GM21360 (cell line): Measurements from ENCODE around the gene MYOD1.

Experiments used
- ATAC-seq: cut with Tn5 transposase; IDR thresholded peaks from one replicate; pipeline ENCODE4 v1.9.1; 2021; ENCODE audit warnings: mild to moderate bottlenecking, moderate library complexity; ENCODE audit not compliant: unreplicated experiment

MYOD1 gene

DNA sequence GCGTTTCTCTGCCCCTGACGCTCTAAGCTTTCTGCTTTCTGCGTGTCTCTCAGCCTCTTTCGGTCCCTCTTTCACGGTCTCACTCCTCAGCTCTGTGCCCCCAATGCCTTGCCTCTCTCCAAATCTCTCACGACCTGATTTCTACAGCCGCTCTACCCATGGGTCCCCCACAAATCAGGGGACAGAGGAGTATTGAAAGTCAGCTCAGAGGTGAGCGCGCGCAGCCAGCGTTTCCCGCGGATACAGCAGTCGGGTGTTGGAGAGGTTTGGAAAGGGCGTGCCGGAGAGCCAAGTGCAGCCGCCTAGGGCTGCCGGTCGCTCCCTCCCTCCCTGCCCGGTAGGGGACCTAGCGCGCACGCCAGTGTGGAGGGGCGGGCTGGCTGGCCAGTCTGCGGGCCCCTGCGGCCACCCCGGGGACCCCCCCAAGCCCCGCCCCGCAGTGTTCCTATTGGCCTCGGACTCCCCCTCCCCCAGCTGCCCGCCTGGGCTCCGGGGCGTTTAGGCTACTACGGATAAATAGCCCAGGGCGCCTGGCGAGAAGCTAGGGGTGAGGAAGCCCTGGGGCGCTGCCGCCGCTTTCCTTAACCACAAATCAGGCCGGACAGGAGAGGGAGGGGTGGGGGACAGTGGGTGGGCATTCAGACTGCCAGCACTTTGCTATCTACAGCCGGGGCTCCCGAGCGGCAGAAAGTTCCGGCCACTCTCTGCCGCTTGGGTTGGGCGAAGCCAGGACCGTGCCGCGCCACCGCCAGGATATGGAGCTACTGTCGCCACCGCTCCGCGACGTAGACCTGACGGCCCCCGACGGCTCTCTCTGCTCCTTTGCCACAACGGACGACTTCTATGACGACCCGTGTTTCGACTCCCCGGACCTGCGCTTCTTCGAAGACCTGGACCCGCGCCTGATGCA is at the start of gene MYOD1:
TSS of gene MYOD1 (plus strand) at position 544 of the 910 bp plus-strand sequence. CDS start at position 756, 212 bp downstream.
- no peak for ATAC-seq

DNA sequence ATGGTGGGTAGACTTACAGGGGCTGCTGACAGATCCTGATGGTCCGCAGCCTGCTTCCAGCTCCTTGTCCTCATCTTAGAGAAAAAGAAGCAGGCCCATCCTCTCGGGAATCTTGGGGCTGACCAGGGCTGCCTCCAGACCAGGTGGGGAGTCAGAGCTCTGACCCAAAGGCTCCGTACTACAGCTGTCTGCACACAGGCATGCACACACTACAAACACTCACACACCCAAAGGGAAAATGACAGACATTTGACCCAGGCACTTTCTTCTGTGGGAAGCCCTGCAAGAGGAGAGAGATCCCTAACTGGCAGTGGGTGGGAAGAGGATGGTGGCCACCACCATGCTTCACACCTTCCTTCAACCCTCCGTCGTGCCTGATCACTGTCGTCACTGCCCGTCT is 46.9 kb upstream of the MYOD1 start:
- ATAC-seq: no peak

DNA sequence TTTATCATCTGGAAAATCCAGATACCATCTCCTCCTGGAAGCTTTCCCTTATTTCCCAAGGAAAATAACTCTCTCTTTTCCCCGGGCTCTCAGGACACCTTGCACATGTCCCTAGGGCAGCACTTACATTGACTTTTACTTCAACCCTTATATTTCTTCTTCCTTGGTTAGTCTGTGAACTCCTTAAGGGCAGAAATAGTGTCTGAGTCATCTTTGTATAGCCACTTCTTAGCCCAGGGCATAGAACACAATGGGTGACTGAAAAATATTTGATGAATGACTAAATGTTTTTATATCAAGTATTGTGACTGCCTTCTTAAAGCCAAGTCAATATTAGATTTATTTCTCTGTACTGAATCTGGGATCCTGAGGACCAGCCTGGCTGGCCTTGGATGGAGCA is 45.4 kb upstream of the MYOD1 start:
- ATAC-seq: no peak

DNA sequence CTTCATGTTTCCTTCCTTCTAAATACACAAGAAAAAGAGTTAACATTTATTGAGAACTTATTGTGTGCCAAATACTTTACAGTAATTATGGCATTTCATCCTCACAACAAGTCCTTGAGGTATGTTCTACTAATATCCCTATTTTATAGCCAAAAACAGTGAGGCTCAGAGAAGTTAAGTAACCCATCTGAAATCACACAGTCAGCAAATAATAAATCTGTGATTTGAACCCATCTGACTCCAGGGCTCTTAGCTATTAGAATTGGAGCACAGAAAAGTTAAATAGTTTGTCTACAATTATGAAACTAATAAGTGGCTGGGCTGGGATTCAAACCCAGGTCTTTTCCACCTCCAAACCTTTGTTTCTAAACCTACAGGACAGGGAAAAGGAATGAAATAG is 36.5 kb upstream of the MYOD1 start:
- ATAC-seq: no peak

DNA sequence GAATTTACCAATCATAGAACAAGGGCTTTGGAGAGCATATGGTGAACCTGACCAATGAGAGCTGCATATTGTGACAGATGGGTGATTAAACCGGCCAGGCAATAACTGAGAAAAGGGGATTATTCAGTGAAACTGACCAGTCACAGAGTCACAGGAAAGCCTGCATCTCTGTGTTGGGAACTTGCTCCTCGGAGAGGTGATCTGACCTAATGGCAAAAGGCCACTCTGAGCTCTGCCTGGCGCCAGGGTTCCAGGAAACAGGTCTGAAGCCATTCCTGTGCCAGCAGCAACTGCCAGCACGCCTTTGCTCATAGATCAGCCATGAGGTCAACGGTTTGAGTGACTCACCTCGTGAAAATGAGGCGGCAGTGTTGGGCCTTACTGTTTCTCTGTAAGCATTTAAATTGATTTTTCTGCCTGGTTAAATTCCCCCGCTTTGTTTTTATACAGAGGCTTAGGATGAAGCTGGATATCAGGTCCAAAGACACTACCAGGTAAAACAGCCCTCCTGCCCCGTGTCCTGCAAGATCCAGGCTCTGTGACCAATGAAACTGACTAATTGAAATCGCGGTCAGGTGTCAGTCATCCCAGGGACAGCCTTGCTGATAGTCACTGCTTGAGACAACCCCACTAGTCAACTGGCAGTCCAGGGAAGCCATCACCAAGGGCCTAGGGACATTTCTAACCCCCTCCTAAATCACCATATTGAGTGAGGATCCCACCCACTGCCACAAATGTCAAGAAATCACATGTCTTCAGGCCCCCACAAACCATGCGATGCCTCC is 35.8 kb upstream of the MYOD1 start:
- ATAC-seq: no peak

DNA sequence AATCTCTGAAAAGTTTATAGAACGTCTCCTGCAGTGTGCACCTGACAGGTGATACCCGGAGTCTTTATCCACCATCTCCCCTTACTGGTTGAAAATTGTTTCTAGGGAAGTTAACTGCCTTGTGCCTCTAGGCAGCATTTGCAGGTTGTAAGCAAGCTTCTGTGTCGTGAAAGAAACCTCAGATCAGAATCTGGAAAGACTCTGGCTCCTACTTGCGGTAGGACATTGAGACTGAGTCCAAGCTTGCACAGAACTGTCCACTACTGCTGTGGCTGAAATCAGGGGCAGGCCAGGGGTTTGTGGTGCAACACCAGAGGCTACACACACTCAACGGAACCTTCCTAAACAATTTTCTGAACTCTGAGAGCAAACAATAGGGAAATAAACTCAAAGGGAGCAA is 34.8 kb upstream of the MYOD1 start:
- no peak for ATAC-seq

DNA sequence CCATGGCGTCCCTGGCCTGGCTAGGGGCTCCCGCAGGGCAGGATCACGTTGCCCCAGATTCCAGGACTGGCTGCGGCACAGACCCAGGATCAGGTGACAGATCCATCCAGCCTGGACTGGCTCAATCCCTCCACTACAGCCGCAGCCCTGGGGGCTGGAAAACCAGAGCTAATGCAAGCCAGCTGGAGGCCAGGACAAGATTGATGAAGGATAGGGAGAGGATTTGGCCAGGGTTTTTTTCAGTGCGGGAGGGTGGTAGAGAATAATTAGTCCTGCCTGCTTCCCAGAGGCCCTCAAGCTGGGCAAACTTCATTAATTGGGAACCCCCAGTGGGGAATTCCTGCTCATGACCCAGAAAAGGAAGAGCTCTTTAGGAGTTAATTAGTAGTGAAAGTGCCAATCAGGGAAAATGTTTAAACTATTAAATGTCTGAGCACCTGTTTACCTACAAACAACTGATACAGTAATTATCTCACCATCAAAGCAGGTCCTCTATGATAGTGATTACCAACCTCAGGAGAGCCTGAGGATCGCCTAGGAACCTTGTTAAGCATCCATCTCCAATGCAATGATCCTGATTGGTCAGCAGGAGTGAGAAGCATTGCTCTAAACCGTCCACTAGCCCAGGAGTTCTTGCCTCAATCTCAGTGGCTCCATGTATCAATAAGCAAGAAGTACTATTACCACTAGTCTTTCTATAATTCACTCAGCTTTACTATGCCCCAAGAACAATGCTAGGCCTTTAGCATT is 33.0 kb upstream of the MYOD1 start:
- no peak for ATAC-seq

DNA sequence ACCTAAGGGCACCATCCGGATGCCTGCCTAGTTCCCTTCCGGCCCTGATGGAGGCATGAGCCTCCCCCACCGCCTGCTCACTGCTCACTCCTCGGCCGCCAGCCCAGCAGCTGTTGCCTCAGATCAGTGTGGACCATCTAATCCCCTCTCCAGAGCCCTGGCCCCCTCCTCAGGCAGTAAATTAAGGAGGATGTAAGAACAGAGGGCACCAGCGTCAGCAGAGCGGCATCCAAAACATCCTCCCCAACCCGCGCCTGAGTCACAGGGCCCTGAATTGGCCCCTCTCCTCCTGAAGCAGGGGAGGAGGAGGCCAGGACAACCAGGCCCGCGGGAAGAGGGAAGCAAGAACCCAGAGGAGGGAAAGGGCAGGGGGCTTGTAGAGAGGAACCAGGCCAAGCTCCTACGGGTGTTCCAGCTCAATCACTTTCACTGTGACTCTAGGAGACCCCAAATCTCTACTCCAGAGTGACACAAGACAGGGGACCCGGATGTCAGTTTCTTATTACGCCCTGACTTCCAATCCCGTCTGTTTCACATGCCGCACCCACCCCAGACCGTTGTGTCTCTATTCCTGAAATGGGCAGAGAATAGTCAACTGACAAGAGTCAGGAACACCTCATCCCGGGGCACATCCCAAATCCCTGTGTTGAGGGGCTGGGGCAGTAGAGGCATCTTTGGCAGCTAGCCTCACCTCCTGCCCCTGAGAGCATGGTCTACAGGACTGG is 31.3 kb upstream of the MYOD1 start:
- no peak for ATAC-seq

DNA sequence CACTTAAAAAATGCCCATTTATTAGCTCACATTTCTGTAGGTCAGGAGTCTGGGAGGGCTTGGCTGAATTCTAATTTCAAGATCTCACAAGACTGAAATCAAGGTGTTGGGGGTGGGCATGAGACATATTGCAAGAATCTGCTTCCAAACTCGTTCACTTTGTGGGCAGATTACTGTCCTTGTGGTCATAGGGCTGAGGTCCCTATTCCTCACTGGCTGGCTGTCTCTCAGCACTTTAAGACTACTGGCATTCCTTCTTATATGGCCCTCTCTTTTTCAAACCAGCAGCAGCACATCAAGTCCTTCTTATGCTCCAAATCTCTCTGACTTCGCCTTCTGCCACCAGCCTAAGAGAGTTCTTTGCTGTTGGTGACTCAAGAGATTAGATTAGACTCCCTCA is 27.8 kb upstream of the MYOD1 start:
- no peak for ATAC-seq

DNA sequence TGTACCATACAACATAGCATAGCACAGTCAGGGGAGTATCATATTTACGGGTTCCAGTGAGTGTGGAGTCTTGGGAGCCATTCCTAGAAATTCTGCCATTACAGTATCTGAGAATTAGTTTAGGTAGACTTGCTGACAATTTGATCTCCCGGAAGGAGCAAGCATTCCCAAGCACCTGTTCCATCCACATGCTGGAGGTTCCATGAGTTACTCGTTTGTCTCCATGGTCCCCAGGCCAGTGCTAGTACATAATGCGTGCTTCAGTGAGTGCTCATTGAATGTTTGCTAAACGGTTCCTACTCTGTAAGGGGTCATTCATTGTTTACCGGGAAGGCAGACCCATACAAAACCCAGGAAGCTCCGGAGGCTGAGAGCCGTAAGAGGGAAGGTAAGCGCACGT is 27.4 kb upstream of the MYOD1 start:
- no peak for ATAC-seq

DNA sequence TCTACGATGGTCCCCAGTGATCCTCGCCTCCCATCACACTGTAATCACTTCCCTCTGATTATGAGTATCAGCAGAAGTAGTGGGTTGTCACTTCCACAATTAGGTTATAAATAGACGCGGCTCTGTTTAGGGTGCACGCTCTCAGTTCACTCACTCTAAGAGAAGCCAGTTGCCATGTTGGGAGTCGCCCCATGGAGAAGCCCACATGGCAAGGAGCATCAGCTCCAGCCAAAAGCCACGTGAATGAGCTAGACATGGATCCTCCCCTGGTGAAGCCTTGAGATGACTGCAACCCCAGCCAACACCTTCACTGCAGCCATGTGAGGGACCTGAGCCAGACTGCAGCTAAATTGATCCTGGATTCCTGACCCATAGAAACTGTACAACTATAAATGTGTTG is 26.4 kb upstream of the MYOD1 start:
- no peak for ATAC-seq

DNA sequence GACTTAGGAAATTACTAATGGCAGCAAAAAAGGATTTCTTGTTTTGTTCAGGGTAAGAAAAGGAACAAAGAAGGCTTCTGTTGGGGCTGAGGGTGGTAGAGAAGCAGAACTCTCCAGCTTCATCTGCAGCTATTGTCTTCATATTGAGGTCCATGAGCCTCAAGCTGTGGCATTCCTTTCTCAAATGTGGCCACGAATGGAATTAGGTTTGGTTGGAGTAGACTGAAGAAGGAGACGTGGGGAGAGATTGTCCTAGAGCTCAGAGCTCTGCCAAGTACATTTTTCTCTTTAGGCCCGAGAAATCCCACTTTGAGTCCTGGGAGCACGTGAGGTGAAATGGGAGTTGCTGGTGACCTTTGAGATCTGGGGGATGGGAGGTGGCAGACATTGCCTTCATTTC is 25.8 kb upstream of the MYOD1 start:
- no peak for ATAC-seq

DNA sequence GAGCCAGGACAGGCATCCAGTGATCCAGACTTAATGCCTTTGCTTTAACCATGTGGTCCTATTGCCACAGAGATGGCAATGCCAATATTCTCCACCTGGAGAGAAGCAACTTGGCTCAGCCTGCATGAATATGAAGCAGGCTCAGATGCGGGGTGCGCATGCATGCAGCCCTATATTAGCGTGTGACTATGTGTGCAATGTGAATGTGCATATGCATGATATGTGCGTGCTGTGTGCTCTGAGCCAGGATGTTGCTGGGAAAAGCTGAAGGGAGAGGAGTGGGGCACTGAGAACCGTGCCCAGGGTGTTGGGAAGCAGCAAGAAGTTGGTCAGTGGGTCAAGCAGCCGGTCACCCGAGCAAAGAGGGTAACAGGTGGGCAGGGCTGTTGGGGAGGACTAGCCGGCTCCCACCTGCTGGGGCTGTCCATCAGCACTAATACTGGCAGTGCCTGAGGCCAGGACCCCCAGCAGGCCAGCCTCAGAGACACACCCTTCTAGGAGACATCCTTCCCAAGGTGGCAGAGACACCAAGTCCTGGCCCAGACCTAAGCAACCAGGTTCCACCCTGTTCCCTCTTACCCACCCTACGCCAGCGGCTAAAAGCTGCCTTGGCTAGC is 24.8 kb upstream of the MYOD1 start:
- no peak for ATAC-seq

DNA sequence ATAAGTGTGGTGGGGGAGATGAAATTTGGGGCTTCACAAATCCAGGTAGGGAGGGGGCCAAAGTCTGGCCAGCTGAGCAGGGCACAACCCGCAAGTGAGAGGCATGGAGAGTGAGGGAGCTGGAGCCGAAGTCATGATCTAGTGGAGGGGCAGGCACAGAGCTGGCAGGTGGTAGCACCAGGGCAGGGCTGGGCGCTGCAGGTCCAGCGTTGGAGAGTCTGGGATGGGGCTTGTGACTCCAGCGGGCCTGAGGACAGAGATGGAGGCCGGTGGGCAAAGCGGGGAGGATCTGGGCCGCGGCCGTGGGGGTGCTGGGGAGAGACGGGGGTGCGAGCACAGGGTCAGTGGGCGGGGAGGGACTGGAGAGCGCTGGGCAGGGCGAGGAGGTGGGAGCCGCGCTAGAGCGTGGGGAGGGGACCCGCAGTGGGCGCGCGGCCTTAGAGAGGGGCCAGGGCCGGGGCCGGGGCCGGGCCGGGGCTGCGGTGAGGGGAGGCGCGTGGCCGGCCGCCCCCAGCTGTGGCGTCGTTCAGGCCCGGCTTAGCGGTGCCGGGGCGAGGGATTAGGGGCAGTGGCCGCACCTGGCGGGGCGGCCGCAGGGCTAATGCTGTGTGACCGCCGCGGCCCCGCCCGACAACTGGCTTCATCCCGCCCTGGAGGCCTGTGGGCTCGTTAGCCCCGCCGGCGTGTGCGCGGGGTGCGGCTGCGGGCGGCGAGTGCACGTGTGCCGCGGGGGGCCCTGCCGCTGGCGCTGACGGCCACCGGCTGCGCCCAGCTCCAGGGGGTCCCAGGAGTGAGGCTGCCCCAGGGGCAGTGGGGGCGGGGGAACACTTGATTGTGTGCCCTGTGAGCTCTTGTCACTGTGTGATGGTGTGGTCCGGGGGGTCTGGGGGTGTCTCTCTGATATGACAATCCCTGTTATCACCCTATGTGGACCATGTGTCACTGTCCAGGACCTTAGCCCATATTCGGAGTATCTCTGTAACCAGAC is 23.6 kb upstream of the MYOD1 start:
- no peak for ATAC-seq

DNA sequence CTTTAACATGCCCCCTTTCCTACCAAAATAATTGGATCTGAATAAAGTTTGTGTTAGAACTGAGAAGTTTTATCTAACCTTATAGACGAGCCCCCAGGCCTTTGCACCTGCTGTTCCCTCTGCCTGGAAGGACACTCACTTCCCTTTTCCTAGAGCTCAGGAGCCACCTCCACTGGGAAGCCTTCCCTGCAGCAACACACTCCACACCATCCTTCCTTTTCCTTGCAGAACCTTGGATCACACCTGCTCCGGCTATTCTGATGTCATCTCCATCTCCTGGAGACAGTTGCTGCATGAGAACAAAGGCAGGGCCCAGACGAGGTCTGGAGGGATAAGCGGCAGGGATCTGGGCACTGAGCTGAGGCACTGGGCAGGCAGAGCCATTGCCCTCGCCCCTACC is 22.6 kb upstream of the MYOD1 start:
- ATAC-seq: no peak

DNA sequence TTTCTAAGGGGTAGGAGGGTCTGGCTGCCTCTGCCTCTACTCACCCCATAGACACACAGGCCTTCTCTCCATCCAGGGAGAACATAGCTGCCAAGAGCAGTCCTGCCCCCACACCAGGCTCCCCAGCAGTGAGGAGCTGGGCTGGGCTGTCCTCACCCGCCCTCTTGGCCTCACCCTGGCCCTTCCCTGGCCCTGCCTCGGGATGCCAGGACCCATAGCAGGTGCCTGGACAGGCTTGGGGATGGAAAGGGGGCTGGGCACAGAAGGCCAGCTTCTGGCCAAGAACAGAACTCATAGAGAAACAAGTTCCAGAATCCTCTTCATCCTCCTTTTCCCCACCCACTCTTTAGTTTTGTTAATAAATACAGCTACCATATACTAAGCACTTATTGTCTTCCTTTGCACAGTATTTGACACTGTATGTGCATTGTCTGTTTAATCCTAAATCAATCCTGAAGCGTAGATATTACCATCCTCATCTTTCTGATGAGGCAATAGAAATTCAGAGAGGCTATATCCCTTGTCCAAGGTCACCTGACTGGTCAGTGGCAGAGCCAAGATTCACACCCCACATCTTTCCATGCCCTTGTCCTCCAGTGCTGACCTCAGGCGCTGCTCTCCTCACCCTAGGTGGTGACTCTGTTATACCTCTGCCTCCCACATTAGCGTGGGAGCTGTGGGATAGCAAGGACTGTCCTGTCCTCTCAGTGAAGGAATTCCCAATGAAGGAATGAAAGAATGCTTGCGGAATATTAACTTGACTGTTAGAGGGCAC is 22.0 kb upstream of the MYOD1 start:
- ATAC-seq: no peak

DNA sequence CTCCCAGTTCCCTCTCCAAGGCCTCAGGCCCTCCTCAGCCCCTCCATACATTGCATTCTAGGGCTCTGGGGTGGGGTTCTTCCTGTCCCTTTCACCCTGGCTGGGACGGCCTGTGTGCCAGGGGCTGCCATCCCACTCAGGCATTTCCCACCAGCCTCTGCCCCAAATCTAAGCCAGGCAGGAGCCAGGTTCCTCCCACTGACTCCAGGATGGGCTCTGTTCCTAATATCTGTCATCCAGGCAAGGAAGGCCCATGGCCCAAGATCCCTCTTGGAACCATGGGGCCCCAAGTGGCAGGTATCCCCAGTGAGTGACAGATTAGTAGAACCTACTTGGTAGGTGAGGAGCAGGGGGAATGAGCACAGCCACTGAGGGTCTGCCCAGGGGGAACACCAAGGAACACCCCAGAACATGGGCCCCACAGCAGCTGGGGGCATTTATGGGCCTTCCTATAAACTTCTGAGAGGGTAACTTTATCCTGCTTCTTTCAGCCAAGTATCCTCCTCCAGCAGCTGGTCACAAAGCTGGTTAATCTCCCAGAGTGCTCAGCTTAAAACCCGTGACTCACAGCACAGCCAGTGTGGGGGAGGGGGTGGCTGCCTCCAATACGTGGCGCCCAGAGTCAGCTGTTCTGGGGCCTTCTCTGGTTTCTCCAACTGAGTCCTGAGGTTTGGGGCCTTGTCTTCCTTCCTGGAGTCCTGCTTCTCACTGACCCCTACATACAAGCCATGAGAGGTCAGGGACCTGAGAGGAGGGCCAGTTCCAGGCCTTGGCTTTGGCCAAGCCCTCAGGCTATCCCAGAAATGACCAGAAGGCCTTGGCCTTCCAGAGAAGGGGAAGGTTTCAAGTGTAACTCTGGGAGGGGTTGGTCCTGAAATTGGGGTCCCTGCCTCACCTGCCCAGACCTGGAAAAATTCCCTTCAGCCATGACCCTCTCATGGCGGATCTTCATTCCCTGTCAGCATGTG is 19.9 kb upstream of the MYOD1 start:
- ATAC-seq: no peak
